VCaP (cell line): Measurements from ENCODE around the gene ZNF717.
"Not testable (repeated sequence)": the region's sequence is repeated elsewhere in the genome, so short reads cannot be mapped to it uniquely, and the experiment has no call there.

Experiments
- H3K27ac ChIP-seq: fragments of 450-650 bp; 2 replicates; pipeline ENCODE4 v1.5.1; 2017
- TF ChIP-seq, protein P1 (sequence below): fragments of 450-650 bp; conservative IDR thresholded peaks from 2 replicates; pipeline ENCODE4 v1.5.1; 2017; ENCODE audit warnings: mild to moderate bottlenecking, moderate library complexity

Gene ZNF717

DNA sequence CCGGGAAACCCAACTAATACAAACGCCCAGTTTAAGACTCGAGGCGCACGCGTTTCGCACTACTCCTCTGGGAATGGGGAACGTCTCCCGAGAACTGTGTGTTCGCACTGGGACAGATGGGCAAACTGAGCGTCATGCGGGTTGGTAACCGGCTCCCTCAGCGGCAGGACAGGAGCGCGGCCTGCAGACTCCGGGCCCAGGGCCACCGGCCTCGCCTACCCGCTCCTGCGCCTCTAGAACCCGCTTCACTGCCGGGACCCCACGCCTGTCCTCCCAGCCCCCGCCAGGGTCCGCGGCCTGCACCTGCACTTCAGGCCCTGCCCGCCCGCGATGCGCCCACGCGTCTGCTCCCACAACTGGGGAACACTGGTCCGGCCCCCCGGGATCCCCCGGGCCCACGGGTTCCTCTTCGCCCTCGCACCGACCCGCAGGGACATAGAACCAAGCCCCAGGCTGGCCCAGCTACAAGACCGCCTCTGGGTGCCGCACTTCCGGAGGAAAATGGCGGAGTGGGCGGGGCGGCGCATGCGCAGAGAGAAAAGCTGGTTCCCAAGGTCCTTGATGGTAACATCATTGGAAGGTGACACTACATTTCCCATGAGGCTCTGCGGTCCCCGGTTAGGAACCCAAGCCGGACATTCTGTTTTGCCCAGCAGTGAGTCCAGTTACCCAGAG is at the start of gene ZNF717:
Gene ZNF717, minus strand, starts transcription at position 469 of the 675 bp plus-strand sequence. CDS start 2,187 bp downstream, outside the sequence.
- peak within 1 kb of the TSS; percentile 56 for H3K27ac ChIP-seq

- H3K27ac ChIP-seq: not testable (repeated sequence)
Observed at GRCh38 chr3:75831076-75831475, 45.7 kb upstream of the ZNF717 start.

- TF ChIP-seq, protein P1, sequence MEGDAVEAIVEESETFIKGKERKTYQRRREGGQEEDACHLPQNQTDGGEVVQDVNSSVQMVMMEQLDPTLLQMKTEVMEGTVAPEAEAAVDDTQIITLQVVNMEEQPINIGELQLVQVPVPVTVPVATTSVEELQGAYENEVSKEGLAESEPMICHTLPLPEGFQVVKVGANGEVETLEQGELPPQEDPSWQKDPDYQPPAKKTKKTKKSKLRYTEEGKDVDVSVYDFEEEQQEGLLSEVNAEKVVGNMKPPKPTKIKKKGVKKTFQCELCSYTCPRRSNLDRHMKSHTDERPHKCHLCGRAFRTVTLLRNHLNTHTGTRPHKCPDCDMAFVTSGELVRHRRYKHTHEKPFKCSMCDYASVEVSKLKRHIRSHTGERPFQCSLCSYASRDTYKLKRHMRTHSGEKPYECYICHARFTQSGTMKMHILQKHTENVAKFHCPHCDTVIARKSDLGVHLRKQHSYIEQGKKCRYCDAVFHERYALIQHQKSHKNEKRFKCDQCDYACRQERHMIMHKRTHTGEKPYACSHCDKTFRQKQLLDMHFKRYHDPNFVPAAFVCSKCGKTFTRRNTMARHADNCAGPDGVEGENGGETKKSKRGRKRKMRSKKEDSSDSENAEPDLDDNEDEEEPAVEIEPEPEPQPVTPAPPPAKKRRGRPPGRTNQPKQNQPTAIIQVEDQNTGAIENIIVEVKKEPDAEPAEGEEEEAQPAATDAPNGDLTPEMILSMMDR: peak; percentile 37
- H3K27ac ChIP-seq: not testable (repeated sequence)
Observed at GRCh38 chr3:75818019-75818418, 32.7 kb upstream of the ZNF717 start.

DNA sequence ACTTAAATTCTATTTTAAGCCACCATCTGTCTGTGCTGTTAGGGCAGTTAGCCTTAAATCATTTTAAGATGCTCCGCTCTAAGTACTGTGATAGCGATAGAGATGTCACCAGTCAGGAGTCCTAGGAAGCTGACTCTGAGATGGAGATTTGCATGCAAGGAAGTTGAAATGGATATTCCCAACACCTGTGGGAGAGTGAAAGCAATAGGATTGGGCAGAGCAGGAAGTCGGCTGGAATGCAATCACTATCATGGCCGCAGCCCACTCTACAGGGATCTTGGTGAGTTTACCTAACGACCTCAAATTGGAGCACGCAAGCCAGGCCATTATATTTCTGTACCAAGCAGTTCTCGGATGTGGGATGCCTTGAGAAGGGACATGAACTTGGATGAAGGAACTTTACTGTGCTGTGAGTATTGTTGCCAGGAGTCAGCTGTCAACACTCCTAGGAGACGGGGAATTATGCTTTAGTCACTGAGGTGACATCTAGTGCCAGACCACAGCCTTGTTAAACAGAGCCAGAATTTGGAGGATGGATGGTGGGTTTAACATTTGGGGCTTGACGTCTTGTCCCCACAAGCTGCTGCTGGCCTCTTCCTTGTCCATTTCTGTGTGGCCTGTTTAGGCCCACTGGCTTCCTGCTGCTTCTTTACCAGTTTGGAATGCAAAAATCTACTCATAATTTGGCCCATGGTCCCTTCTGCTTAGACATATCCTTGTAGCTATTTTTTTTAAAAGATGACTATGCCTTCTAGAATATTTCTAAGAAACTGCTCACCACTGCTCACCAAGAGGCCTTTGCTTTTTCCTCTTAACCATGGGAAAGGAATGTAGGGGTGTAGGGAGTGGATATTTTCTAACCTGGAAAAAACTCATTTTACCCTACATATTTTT is 31.2 kb upstream of the ZNF717 start:
- not testable (repeated sequence) for H3K27ac ChIP-seq

- TF ChIP-seq, protein P1: no peak
- H3K27ac ChIP-seq: no peak overlapping the region
Observed at GRCh38 chr3:75814797-75815196, 29.4 kb upstream of the ZNF717 start.

DNA sequence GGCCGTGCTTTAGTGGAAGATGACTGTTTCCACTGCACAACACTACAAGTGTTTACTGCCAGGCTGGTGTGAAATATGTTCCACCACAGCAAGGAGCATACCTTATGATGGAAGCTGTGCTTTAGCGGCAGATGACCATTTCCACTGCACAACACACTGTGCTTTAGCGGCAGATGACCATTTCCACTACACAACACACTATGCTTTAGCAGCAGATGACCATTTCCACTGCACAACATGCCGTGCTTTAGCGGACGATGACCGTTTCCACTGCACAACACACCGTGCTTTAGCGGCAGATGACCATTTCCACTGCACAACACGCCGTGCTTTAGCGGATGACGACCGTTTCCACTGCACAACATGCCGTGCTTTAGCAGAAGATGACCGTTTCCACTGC is 2.8 kb downstream of the ZNF717 start:
- H3K27ac ChIP-seq: no peak overlapping the region
- TF ChIP-seq, protein P1: no peak

DNA sequence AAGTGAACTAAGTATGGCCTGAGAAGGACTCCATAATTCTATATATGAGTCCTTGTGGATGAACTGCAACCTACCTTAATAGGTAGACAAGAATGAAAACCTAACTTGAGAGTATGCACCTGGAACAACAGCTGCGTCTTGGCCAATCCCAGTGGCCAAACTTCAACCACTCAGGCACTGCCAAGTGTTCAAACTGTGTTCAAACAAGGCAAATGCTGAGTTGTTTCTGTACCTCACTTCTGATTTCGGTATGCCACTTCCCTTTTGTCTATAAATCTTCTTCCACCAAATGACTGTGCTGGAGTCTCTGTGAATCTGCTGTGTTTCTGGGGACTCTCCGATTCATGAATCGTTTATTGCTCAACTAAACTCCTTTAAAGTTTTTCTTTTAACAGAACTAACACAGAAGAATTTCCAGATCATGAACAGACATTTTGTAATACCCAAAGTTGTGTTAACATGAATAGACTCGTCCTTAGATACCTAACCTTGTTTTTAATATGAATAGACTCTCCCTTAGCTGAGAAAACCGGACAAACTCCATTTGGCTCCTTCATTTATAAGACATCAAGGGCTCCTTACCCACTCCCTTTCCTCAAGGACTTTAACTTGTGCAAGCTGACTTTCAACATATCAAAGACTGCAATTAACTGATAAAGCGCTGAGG is 4.1 kb downstream of the ZNF717 start:
- TF ChIP-seq, protein P1: no peak
- no peak overlapping the region for H3K27ac ChIP-seq

GRCh38 chr3:75777742-75778141 is 7.6 kb downstream of the ZNF717 start:
- H3K27ac ChIP-seq: not testable (repeated sequence)

- H3K27ac ChIP-seq: not testable (repeated sequence)
Observed at GRCh38 chr3:75771631-75772030, 13.7 kb downstream of the ZNF717 start.
